Prostate gland (tissue), 2 donors: ENCODE data around the gene FAF1.

Experiments
- POLR2A ChIP-seq: fragments of 450-650 bp; IDR thresholded peaks from one replicate; pipeline ENCODE4 v1.6.1; 2016; ENCODE audit warnings: antibody characterized with exemption, mild to moderate bottlenecking
- TF ChIP-seq, protein P1 (sequence below), 4 experiments: fragments of 200-600 bp in 2 of 4; fragments of 450-650 bp in 2 of 4; sonication (generic) in 2 of 4; IDR thresholded peaks; 1 replicate in 3 of 4; 2 replicates in 1 of 4; pipeline ENCODE4 v1.5.1; 2016 to 2019; ENCODE audit warnings: antibody characterized with exemption in 4 of 4, mild to moderate bottlenecking in 2 of 4, moderate library complexity in 2 of 4

DNA sequence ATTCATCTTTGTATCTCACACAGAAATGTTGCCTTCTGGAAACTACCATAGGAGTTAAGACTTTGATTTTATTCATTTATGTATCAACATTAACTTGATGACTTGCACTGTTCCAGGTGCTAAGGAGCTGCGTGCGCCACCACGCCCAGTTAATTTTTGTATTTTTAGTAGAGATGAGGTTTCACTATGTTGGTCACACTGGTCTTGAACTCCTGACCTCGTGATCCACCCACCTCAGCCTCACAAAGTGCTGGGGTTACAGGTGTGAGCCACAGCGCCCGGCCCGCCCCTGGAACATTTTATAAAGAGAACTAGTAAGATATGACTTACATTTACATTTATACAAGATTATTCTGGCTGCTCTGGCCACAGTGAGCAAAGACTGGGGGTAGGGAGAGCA, 252.2 kb downstream of the FAF1 start:
- TF ChIP-seq, protein P1, sequence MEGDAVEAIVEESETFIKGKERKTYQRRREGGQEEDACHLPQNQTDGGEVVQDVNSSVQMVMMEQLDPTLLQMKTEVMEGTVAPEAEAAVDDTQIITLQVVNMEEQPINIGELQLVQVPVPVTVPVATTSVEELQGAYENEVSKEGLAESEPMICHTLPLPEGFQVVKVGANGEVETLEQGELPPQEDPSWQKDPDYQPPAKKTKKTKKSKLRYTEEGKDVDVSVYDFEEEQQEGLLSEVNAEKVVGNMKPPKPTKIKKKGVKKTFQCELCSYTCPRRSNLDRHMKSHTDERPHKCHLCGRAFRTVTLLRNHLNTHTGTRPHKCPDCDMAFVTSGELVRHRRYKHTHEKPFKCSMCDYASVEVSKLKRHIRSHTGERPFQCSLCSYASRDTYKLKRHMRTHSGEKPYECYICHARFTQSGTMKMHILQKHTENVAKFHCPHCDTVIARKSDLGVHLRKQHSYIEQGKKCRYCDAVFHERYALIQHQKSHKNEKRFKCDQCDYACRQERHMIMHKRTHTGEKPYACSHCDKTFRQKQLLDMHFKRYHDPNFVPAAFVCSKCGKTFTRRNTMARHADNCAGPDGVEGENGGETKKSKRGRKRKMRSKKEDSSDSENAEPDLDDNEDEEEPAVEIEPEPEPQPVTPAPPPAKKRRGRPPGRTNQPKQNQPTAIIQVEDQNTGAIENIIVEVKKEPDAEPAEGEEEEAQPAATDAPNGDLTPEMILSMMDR (IDR thresholded peaks at IDR 0.05): no peak
- TF ChIP-seq POLR2A: no peak
